GM19467 (cell line): ENCODE measurements around the gene PRKG1.

ENCODE experiments used
- ATAC-seq: cut with Tn5 transposase; IDR thresholded peaks from one replicate; pipeline ENCODE4 v1.9.1; 2021; ENCODE audit warnings: mild to moderate bottlenecking, moderate library complexity; ENCODE audit not compliant: unreplicated experiment

The PRKG1 gene

DNA sequence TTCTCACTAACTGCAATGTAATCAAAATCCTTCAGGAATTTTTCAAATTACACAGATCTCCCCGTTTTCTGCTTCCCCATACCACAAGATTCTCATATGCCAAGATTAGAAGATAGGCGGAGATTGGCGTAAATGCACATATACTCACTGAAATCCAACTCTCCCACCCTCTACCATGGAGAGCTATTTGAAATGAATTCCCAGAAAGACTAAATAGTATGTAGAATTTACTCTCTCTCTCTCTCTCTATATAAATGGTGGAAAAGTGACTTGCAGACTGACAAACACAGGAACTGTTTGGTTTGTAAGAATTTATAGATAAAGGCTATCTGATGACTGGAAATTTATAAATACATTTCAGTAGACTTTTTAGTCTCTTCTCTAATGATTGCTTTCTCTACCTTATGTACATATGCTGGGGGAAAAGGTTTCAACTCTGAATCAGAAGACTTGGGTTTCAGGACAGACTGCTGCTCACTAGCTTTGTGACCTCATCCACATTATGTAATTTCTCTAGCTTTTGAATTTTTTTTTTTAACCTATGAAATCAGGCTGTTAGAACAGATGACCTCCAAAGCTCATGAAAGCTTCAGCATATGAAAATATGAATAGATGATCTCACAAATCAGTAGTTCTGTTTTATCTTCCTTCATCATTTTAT, 692.9 kb downstream of the PRKG1 start:
- no peak for ATAC-seq

DNA sequence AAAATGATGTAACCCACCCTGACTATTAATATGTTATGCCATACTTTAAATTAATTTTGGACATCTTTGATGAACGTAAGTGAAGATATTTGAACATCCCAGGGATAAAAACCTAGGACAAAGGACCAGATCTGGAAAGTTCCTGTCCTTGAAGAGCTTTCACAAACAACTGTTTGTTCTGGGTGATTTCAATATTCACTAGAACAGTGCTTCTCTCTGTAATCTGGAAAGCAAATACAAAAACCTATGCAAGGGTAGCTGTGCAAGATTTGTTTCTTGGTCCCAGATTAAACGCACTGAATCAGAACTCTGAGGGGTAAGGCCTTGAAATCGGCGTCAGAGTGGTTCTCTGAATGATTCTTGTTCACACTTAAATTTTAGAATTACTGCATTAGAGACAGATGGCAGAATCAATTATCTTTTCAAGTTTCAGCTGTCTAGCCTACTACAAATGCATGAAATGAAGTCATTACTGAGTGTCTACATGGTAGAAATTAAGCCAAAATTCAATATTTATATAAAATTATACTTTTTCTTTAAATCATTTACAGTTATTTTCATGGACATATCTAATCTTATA, 694.7 kb downstream of the PRKG1 start:
- no peak for ATAC-seq

DNA sequence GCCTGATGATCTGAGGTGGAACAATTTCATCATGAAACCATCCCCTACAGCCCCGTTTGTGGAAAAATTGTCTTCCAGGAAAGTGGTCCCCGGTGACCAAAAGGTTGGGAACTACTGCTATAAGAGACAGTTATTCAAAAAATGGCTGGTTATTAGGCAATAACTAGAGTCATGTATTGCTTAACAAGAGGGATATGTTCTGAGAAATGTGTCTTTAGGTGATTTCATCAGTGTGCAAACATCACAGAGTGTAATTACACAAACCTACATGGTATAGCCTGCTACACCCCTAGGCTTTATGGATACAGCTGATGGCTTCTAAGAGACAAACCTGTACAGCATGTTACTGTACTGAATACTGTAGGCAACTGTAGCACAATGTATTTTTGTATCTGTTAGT, 696.4 kb downstream of the PRKG1 start:
- ATAC-seq: no peak

DNA sequence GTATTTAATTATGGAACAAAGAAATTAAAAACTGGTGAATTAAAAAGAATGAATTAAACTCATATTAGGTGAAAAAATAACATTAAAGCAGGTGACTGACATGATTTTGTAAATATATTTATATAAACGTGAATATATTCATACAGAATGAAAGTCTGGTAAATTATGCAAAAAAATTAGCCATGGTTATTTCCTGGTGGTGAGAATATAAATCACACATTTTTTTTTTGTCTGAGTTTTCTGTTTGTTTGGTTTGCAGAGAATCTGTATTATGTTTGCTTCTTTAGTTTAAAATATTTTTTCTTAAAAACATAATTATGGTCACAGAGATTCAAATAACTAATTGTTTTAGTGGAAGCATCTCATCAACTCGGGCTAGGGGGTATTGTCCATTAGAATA, 698.1 kb downstream of the PRKG1 start:
- ATAC-seq: no peak

DNA sequence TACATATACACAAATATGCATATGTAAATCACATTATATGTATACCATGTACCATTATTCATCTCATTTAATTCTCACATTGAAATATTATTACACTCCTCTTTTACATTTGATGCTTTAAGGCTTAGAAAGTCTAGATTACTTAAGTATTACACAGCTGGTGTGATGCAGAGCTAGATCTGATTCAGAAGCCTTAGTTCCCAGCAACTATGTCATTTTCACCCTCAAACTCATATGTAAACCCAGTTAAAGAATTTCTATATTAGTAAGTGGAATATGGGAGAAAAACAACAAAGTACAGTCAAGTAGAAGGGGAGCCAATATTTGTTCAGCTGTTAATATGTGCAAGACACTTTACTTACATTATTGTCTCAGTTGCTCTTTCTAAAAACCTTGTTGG, 699.4 kb downstream of the PRKG1 start:
- no peak for ATAC-seq

DNA sequence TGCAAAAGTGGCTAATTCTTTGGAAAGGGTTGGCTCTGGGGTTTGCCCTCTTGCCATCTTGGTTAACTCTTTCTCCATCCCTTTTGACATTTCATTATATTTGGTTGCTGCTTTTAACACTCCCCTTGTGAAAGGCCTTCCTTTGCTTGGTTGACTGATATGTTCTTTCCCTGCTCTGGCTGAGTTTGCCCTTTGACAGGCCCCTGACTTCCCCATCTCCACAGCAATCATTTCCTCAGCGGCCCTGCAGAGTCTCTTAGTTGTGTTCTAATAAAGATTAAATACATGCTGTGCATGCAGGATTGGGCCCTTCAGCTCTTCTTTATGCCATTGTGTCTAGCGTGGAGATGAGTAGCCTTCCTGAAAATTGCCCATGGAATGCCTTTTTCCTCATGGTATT, 709.7 kb downstream of the PRKG1 start:
- ATAC-seq: no peak

DNA sequence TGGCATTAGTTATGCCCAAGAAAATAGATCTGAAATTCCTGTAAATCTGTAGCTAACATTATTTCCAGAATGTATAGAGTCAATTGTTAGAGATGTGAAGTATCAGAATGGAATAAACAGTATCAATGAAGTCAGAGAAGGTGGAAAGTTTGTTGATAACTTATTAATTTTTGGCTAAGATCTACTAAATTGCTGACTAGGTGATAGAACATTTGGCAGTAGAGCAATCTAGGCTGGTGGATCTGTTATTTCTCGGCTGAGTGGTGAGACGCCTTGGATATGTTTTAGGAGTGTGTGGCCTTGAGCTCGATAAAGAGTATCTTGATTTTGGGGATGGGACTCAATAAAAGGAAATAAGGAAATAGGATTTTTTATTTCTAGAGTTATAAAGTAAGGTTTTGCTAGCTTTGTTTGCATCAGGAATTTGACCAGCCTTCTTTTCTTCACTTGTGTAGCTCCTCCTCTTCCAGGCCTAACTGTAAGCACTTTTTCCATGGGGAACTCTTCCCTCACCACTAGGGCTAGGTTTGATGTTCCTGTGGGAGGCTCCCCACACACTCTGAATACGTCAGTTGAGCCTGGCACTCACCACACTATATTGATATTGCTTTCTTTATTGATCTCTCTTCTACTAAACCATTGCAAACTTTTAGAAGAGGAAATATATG, 711.9 kb downstream of the PRKG1 start:
- no peak for ATAC-seq

DNA sequence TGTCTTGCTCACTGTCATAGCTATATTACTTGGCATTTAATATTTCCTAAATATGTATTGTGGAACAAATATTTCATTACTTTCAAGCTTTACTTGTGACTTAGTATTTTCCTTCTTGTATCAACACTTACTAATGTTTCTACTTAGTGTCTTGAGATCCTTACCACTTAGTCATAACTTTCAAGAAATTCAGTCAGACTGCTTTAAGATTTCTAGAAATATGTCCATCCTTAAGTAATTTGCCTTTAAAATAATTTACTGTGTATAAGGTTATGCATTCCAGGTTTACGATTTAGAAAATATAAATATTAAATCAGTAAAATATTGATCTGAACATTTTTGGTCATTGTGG, 712.4 kb downstream of the PRKG1 start:
- ATAC-seq: no peak

DNA sequence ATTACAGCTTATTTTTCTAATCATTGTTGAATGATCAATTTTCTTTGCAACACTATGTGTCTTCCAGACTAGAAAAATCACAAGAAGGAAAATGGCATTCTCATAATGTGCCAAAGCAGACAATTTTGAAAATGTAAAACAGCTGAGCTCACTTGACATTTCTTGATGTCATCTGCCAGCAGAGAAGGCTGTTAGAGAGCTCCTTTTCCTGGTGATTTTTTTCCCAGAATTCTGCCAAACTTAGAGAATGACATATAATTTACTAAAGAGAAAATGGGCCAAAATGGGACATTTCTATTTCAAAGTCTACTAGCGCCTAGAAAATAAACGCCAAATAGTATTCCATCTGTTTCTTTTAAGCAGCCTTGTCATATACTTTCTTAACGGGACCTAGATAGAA, 714.0 kb downstream of the PRKG1 start:
- ATAC-seq: no peak

DNA sequence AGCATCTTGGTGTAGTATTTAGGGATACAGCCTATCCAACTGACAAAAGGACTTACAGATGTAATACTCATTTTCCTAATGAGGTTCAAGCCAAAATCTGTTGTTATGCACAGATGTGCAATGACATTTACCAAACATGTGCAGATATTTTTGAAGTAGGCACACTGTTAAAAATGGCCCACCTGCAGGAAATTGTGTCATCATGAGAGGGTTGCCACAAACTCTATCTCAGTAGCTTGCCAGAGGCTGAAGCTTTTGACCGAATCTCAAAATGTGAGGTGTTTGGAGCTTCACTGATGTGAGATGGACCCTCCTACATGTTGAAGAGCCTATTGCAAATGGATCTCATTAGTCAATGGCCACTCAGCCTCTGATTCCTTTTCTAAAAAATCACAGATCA, 714.8 kb downstream of the PRKG1 start:
- ATAC-seq: no peak

DNA sequence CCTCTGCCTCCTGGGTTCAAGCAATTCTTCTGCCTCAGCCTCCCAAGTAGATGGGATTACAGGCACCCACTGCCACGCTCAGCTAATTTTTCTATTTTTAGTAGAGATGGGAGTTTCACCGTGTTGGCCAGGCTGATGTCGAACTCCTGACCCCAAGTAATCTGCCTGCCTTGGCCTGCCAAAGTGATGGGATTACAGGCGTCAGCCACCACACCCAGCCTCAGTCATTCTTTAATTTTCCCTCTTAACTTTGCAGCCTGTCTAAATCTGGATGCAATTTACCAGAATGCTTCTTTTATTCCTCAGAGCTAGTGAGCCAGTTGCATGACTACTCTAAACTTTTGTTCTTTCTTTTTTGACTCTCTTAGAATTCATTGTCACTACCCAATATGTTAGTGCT, 715.6 kb downstream of the PRKG1 start:
- no peak for ATAC-seq

DNA sequence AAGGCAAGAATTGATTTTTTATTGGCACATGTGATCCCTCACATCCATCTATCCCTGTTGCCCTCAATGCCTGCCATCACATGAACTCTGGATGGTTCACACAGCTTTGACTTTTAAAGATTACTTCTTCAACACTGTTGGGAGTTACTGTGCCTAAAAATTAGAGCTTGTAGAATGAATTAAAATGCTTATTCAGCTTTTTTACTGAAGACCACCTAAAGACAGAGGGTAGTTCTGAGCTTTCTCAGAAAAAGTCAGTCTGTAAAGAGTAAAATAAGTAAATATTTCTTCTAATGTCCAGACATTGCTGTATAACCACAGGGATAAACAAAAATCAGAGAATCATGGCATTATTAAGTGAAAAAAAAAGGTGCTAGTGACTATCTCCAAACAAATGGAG, 718.4 kb downstream of the PRKG1 start:
- ATAC-seq: no peak

DNA sequence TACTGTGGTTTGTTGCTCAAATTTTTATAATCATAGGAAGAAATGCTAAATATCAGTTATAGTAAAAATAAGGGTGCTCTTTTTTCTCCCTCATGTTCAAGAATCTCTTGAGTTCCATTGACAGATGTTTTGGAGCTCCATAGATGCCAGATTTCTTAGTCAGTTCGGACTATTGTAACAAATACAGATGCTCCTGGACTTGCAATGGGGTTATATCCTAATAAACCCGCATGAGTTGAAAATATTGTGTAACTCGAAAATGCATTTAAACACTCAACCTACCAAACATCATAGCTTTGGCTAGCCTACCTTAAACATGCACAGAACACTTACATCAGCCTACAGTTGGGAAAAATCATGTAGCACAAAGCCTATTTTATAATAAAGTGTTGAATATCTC, 725.8 kb downstream of the PRKG1 start:
- no peak for ATAC-seq

DNA sequence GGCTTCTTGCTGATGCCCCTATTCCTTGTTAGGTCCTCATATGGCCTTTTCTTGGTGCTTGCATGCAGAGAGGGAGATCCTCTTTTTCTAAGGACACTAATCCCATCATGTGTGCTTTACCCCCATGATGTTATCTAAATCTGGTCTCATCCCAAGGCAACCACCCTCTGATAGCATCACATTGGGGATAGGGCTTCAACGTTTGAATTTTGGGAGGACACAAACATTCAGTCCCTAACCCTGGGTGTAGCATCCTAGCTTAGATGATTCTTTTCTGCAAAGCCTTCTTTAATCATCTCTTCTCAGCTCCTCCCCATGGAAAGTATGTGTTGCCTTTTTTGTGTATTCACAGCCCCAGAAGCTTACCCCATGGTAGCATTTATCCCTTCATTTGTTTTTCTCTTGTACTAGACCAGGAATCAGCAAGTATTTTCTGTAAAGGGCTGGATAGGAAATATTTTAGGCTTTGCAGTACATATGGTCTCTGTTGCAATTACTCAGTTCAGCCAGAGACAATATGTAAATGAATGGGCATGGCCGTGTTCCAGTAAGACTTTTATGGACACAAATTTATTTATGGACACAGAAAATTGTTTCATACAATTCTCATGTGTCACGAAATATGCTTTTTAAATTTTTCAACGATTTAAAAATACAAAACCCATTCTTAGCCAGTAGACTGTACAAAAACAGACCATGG, 726.6 kb downstream of the PRKG1 start:
- no peak for ATAC-seq

DNA sequence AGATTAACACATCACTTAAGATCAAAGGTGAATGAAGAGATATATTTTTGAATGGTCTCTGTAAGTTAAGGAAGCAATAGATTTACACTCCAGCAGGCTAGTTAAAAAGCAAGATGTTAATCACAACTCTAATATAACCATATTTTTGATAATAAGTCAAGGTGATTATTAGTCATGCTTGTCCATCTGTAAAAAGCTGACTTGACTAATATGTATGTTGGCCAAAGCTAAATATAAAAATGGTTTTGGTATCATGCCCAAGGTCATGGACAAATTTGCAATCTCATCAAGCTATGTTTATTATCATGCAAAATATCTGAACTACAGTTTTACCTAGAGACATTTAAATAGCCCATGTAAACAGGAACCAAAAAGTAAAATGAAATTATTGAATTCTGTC, 727.7 kb downstream of the PRKG1 start:
- no peak for ATAC-seq

DNA sequence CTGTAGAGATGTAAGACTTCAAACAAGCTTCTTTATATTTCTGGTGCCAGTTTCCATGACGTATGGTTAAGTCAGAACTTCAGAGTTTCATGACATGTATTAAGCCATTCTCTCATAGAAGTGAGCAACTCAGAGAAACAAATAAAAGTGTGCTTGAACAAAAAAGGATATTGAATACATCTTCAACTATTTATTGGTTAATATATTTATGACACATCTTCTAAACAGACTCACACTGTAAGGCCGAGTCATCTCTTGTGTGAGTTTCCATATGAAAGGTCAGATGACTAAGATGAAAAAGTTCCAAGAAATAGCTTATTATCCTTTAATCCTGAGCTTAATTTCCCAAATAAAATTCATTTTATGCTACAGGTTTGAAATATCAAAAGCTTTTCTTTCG, 730.6 kb downstream of the PRKG1 start:
- ATAC-seq: no peak

DNA sequence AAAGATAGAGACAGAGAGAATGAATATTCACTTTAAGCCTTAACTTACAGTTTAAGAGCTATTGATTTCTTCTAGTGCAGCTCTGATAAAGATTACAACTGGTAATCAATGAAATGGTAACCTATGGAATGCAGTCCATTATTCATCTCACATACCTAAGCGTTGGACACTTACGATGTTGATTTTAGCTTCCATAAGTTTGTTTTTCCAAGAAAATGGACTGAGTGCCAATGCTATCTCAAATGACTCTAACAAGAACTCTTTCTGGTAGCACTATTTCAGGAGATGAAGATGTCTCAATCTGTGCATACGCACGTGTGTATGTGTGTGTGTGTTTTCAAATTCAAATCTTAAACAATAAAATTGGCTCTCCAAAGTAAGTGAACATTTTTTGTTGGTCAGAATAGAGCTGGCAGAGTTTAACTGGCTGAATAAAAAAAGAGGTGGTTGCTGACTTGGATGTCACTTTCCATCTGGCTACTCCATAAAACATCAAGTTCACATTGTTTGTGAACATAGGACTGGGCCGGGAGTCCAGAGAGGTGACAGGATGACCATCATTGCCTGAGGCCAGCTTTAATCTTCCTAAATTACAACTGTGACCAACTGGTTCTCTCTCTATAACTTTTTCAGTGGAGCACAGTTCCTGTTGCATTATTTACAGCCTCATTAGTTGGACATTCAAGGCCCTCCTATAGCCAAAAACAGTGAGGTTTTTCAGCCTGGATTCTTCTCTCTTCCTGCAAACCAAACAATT, 732.0 kb downstream of the PRKG1 start:
- ATAC-seq: no peak

DNA sequence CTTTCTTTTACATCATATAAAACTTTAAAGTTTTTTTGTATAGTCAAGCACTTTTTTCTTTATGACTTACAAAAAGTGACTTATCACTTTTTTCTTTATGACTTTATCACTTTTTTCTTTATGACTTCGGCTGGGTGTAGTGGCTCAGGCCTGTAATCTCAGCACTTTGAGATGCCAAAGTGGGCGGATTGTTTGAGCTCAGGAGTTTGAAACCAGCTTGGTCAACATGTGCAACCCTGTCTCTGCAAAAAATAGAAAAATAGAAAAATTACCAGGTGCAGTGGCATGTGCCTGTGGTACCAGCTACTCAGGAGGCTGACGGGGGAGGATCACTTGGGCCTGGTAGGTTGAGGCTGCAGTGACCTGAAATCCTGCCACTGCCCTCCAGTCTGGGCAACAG, 733.9 kb downstream of the PRKG1 start:
- ATAC-seq: no peak

DNA sequence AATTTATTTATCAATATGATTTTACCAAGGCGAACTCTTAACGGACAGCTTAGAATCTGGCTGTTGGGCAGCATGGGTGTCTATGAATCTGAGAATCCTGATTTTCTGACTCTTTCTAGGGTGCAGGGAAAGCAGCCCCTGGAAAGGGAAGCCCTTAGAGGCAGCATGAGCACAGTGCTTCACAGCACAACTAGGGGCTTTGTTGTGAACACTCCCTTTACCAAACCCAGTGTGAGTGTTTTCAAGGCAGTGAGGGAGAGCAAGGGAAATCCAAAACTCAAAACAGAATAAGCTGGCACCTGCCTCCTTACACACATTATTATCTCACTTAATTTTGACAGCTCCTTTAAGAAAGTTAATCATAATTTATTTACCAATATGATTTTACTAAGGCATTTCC, 741.4 kb downstream of the PRKG1 start:
- no peak for ATAC-seq

DNA sequence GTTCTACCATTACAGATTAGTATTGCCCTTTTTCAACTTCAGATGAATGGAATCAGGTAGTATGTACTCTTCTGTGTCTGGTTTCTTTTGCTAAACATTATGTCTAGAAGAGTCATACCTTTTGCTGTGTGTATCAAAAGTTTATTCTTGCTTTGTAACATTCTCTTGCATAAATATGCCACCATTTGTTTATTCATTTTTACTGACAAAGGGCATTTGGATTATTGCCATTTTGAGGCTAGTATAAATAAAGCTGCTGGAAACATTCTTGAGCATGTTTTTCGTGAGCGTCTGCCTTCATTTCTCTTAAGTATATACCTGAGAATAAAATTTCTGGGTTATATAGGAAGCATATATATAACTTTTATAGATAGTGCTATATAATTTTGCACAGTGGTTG, 746.8 kb downstream of the PRKG1 start:
- no peak for ATAC-seq

DNA sequence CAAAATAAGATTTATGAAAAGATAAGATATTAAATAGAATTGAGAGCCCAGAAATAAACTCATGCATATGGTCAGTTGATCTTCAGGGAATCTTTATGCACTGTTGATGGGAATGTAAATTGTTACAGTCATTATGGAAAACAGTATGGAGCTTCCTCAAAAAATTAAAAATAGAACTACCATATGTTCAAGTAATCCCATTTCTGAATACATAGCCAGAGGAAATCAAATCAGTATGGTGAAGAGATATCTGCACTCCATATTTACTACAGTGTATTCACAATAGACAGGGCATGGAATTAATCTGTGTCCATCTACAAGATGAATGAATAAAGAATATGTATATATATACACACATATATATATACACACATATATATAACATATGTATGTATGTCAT, 747.5 kb downstream of the PRKG1 start:
- ATAC-seq: no peak
